ENCODE data around the gene UBE2H. TPM values are rescaled to one million over a fixed set of nuclear protein-coding genes. Genes with fewer than 3 reads are reported as not detected.

The UBE2H gene
- total RNA-seq, 4 donors from 2014 or later = 63.2 to 154 (median 101) TPM

DNA sequence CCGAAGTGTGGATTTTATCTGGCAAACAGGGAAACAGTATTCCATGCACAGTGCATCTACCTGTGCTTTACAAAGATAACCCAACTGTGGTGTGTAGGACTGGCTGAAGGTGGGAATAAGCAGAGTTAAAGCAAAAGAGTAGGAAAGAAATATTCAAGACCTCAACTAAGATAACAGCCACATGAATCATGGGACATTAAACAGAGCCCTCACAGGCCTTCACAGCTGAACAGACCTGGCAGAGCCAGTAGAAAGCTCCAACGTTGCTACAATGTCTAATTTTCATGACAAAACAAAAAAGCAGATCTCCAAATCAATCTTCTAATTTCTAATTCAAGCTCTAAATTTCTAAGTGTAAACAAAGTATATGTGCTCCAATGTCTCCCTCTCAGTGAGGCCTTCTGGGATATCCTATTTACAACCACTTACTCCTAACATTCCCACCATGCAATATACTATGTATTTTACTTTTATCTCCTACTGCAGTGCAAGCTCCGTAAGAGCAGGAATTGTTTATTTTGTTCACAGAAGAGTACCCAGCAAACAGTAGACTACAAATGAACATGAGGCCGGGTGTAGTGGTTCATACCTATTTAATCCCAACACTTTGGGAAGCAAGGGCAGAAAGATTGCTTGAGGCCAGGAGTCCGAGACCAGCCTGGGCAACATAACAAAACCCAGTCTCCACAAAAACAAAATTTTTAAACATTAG, 63.5 kb downstream of the UBE2H start:
- no peak for DNase-seq (ENCODE audit: low spot score in 2 of 2)
- WGBS, 2 donors = 77% methylated on average over 5 of the region's 5 CpGs
- no peak overlapping the region for H3K4me3 ChIP-seq (ENCODE audit: low read depth, poor library complexity, severe bottlenecking)
- intact Hi-C loops (cut with DNase I; ENCODE audit: low total_unique reads) = no loop called here
- TF ChIP-seq CTCF (IDR thresholded peaks at IDR 0.05) (no peak), POLR2A (IDR thresholded peaks at IDR 0.05) (no peak)

- TF ChIP-seq POLR2A (IDR thresholded peaks at IDR 0.05) = no peak
- no peak for TF ChIP-seq CTCF (IDR thresholded peaks at IDR 0.05)
- no peak for DNase-seq (ENCODE audit: low spot score in 2 of 2)
- H3K4me3 ChIP-seq (ENCODE audit: low read depth, poor library complexity, severe bottlenecking) = no peak overlapping the region
- 67 to 85% methylated on average over 1 of the region's 1 CpG for WGBS, 2 donors
- intact Hi-C loops (cut with DNase I; ENCODE audit: low total_unique reads) = no loop called here
Observed at GRCh38 chr7:129887865-129888264, 64.9 kb downstream of the UBE2H start.

DNA sequence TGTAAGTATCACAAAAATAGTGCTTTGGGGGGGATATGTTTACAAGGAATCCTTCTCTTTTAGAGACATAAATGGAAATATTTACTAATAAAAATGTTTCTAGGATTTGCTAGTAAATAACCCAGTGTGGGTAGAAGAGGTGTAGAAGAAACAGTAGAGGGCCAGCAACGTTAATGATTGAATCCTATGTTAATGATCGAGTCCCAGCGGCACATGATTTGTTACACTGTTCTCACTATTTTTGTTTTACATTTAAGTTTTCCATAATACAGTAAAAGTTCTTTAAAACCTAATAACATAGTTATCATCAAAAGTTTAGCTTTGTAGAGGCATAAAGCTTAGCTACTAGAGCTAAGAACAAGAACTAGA, 66.0 kb downstream of the UBE2H start:
- TF ChIP-seq CTCF (IDR thresholded peaks at IDR 0.05) (no peak), POLR2A (IDR thresholded peaks at IDR 0.05) (no peak)

GRCh38 chr7:129886167-129886817, 66.5 kb downstream of the UBE2H start:
- TF ChIP-seq CTCF (IDR thresholded peaks at IDR 0.05) = no peak
- no peak for TF ChIP-seq POLR2A (IDR thresholded peaks at IDR 0.05)
- H3K4me3 ChIP-seq (ENCODE audit: low read depth, poor library complexity, severe bottlenecking) = no peak overlapping the region
- intact Hi-C loops (cut with DNase I; ENCODE audit: low total_unique reads) = no loop called here
- WGBS, 2 donors = 45 to 53% methylated on average over 3 of the region's 3 CpGs
- no peak for DNase-seq (ENCODE audit: low spot score in 2 of 2)

More for the DNA sequence above, 66.0 kb downstream of the UBE2H start:
- DNase-seq (ENCODE audit: low spot score in 2 of 2) = no peak
- intact Hi-C loops (cut with DNase I; ENCODE audit: low total_unique reads) = no loop called here
- WGBS, 2 donors = 86 to 93% methylated on average over 3 of the region's 3 CpGs
- H3K4me3 ChIP-seq (ENCODE audit: low read depth, poor library complexity, severe bottlenecking) = no peak overlapping the region

DNA sequence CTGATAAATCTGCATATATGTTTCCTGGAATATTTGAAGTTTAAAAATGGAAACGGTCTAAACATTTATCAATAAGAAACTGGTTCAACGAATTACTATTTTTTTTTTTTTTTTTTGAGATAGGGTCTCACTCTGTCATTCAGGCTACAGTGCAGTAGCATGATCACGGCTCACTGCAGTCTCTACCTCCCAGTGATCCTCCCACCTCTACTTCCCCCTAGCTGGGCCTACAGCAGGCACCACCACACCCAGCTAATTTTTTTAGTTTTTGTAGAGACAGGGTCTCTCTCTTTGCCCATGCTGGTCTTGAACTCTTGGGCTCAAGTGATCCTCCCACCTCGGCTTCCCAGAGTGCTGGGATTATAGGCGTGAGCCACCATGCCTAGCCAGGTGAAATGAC, 68.3 kb downstream of the UBE2H start:
- intact Hi-C loops (cut with DNase I; ENCODE audit: low total_unique reads) = no loop called here
- 87 to 94% methylated on average over 5 of the region's 5 CpGs for WGBS, 2 donors
- H3K4me3 ChIP-seq (ENCODE audit: low read depth, poor library complexity, severe bottlenecking) = no peak overlapping the region
- no peak for DNase-seq (ENCODE audit: low spot score in 2 of 2)
- TF ChIP-seq POLR2A (IDR thresholded peaks at IDR 0.05) (no peak), CTCF (IDR thresholded peaks at IDR 0.05) (no peak)
